Measurements from ENCODE around the gene B3GALT4.

The B3GALT4 gene

DNA sequence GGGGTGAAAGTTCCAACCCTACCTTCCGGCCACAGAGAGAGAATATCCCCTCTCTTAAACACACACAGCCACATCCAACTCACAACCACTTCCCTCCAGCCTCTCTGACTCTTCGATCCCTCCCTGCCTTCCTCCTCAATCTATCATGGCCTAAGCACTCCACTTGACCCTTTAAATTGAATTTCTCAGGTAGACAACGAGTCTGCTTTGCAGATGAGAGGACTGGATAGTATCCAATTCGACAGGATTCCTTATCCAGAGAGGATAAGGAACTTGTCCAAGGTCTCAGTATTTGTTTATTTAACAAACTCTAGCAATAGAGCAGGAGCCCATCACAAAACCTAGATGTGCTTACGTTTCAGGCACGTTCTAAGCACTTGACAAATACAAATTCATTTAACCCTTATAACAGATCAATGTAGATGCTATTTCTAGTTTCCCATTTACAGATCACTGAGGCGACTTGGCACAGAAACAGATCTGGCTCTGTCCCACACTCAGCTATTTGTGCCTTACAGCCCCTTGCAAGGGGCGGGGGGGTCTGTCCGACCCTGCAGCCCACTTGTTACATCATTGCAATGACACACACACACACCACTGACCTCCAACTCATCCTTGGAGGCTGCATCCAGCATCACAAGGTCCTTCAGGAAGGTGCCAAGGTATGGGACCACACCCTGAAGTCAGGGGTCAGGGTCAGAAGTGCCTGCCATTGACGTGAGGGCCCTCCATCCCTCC is 17.3 kb downstream of the B3GALT4 start:
- Histone ChIP-seq H3K9me3 (replicated peaks; ENCODE audit: insufficient read depth, low read length) (no peaks in the 10 kb centered on the region), H3K4me3 (ENCODE audit: low read length) (no peak overlapping the region), H2AFZ (ENCODE audit: low read length) (no peak overlapping the region), H4K20me1 (ENCODE audit: insufficient read depth, low read length) (no peaks in the 10 kb centered on the region), H3K4me1 (ENCODE audit: low read length) (peaks cover 15% of the 10 kb centered on the region), H3K4me2 (ENCODE audit: low read depth, low read length) (no peak overlapping the region), H3K36me3 (replicated peaks; ENCODE audit: insufficient read depth, low read length) (no peaks in the 10 kb centered on the region), H3K79me2 (ENCODE audit: low read length) (peaks cover 40% of the 10 kb centered on the region), H3K9me2 (replicated peaks; ENCODE audit: insufficient read depth, low read length) (no peaks in the 10 kb centered on the region), H3K9ac (ENCODE audit: low read length) (no peak overlapping the region), H3F3A (ENCODE audit: insufficient read depth, low read length) (peaks cover 12% of the 10 kb centered on the region), H3K27me3 (replicated peaks; ENCODE audit: insufficient read depth, low read length) (no peaks in the 10 kb centered on the region), H3K27ac (ENCODE audit: low read length) (no peak overlapping the region)
- TF ChIP-seq CTCF (IDR thresholded peaks at IDR 0.05; ENCODE audit: low read length) (no peak), EZH2 (optimal IDR thresholded peaks at IDR 0.05; ENCODE audit: low read depth, low read length) (no peak), EZH2phosphoT487 (IDR thresholded peaks at IDR 0.05; ENCODE audit: low read length) (no peak)
- no peak for DNase-seq

GRCh38 chr6:33295621-33296369 is 18.9 kb downstream of the B3GALT4 start:
- Histone ChIP-seq H3K27ac (ENCODE audit: low read length) (no peak overlapping the region), H3K79me2 (ENCODE audit: low read length) (peaks cover 25% of the 10 kb centered on the region), H3K27me3 (replicated peaks; ENCODE audit: insufficient read depth, low read length) (no peaks in the 10 kb centered on the region), H4K20me1 (ENCODE audit: insufficient read depth, low read length) (no peaks in the 10 kb centered on the region), H3K9me2 (replicated peaks; ENCODE audit: insufficient read depth, low read length) (no peaks in the 10 kb centered on the region), H3K4me3 (ENCODE audit: low read length) (no peak overlapping the region), H2AFZ (ENCODE audit: low read length) (no peak overlapping the region), H3K36me3 (replicated peaks; ENCODE audit: insufficient read depth, low read length) (no peaks in the 10 kb centered on the region), H3K4me2 (ENCODE audit: low read depth, low read length) (no peak overlapping the region), H3F3A (ENCODE audit: insufficient read depth, low read length) (peaks cover 23% of the 10 kb centered on the region), H3K9me3 (replicated peaks; ENCODE audit: insufficient read depth, low read length) (no peaks in the 10 kb centered on the region), H3K4me1 (ENCODE audit: low read length) (peaks cover 9% of the 10 kb centered on the region), H3K9ac (ENCODE audit: low read length) (no peak overlapping the region)
- TF ChIP-seq EZH2phosphoT487 (IDR thresholded peaks at IDR 0.05; ENCODE audit: low read length), result no peak
- no peak for TF ChIP-seq EZH2 (optimal IDR thresholded peaks at IDR 0.05; ENCODE audit: low read depth, low read length)
- no peak for TF ChIP-seq CTCF (IDR thresholded peaks at IDR 0.05; ENCODE audit: low read length)
- no peak for DNase-seq

- Histone ChIP-seq H3K9me2 (replicated peaks; ENCODE audit: insufficient read depth, low read length) (no peaks in the 10 kb centered on the region), H3K27ac (ENCODE audit: low read length) (no peak overlapping the region), H3K36me3 (replicated peaks; ENCODE audit: insufficient read depth, low read length) (no peaks in the 10 kb centered on the region), H3K27me3 (replicated peaks; ENCODE audit: insufficient read depth, low read length) (no peaks in the 10 kb centered on the region), H3K9me3 (replicated peaks; ENCODE audit: insufficient read depth, low read length) (no peaks in the 10 kb centered on the region), H3K9ac (ENCODE audit: low read length) (peak overlapping the region; percentile 43; the same call in 1 of the 2 replicates), H3F3A (ENCODE audit: insufficient read depth, low read length) (peaks cover 25% of the 10 kb centered on the region), H3K79me2 (ENCODE audit: low read length) (peaks cover 14% of the 10 kb centered on the region; the same call in 1 of the 2 replicates), H2AFZ (ENCODE audit: low read length) (no peak overlapping the region), H3K4me2 (ENCODE audit: low read depth, low read length) (peak overlapping the region; percentile 56; the same call in 1 of the 2 replicates), H3K4me1 (ENCODE audit: low read length) (peaks cover 7% of the 10 kb centered on the region), H3K4me3 (ENCODE audit: low read length) (no peak overlapping the region), H4K20me1 (ENCODE audit: insufficient read depth, low read length) (no peaks in the 10 kb centered on the region)
- DNase-seq, result no peak
- TF ChIP-seq EZH2phosphoT487 (IDR thresholded peaks at IDR 0.05; ENCODE audit: low read length), result no peak
- TF ChIP-seq EZH2 (optimal IDR thresholded peaks at IDR 0.05; ENCODE audit: low read depth, low read length), result no peak
- TF ChIP-seq CTCF (IDR thresholded peaks at IDR 0.05; ENCODE audit: low read length), result no peak
These were observed 20.0 kb downstream of the B3GALT4 start for GRCh38 chr6:33296797-33297405.
